ENCODE measurements around the gene GATB.

- TF ChIP-seq CTCF (IDR thresholded peaks at IDR 0.05; ENCODE audit: insufficient read depth, low read length, poor library complexity, severe bottlenecking) (no peak), EZH2phosphoT487 (conservative IDR thresholded peaks at IDR 0.05; ENCODE audit: low read length) (no peak)
Observed at GRCh38 chr4:151661873-151662272, 98.9 kb downstream of the GATB start.

All from SU-DHL-6 (cell line).